ENCODE measurements around the gene FANCM.

DNA sequence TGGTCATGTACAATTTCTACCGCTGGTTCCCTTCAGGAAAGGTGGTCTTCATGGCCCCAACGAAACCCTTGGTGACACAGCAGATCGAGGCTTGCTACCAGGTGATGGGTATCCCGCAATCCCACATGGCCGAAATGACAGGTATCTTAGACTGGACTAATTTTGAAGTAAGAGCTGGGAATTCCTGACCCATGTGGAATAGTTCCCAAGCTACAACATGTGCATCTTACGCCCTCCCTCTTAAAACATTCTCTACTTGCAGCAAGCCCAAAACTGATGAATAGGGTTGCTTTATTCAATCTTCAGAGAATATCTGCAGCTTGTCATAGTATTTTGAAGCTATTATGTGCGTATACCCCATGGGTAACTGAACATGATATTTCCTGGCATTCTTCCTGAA, 669 bp downstream of the FANCM start:
- TF ChIP-seq CTCF (IDR thresholded peaks at IDR 0.05; ENCODE audit: low read depth, low read length, poor library complexity, severe bottlenecking) (no peak), EZH2phosphoT487 (IDR thresholded peaks at IDR 0.05; ENCODE audit: borderline replicate concordance, low read length) (no peak)

All from DOHH2 (cell line).